Retina (tissue), 1 donor: ENCODE data around the gene SLCO1C1.
"Not testable (repeated sequence)": the region's sequence is repeated elsewhere in the genome, so short reads cannot be mapped to it uniquely, and the experiment has no call there.

Experiments used
- DNase-seq: peaks from one replicate; pipeline ENCODE4 v3.0.0-alpha.2; 2016

SLCO1C1 gene

GRCh38 chr12:20695232-20695631, at the start of gene SLCO1C1:
Gene SLCO1C1 (plus strand): TSS chr12:20695332. CDS start chr12:20699577, 4,245 bp downstream.
- peak; percentile 2 for DNase-seq

GRCh38 chr12:20646239-20646827, 48.8 kb upstream of the SLCO1C1 start:
- DNase-seq, result peak; percentile 24

- DNase-seq, result no peak
These were observed 41.3 kb upstream of the SLCO1C1 start for GRCh38 chr12:20653871-20654270.

- no peak for DNase-seq
These were observed 38.5 kb upstream of the SLCO1C1 start for GRCh38 chr12:20656600-20656999.

- no peak for DNase-seq
These were observed 37.6 kb upstream of the SLCO1C1 start for GRCh38 chr12:20657496-20657895.

GRCh38 chr12:20681334-20681733, 13.8 kb upstream of the SLCO1C1 start:
- DNase-seq, result no peak

- DNase-seq, result no peak
These were observed 1.2 kb downstream of the SLCO1C1 start for GRCh38 chr12:20696181-20696905.

GRCh38 chr12:20701106-20701505, 6.0 kb downstream of the SLCO1C1 start:
- DNase-seq, result no peak

- DNase-seq, result no peak
These were observed 9.7 kb downstream of the SLCO1C1 start for GRCh38 chr12:20704860-20705259.

- no peak for DNase-seq
These were observed 16.7 kb downstream of the SLCO1C1 start for GRCh38 chr12:20711846-20712245.

GRCh38 chr12:20716037-20716436, 20.9 kb downstream of the SLCO1C1 start:
- no peak for DNase-seq

- no peak for DNase-seq
These were observed 21.9 kb downstream of the SLCO1C1 start for GRCh38 chr12:20716985-20717384.

GRCh38 chr12:20718294-20718693, 23.2 kb downstream of the SLCO1C1 start:
- no peak for DNase-seq

GRCh38 chr12:20722142-20722541, 27.0 kb downstream of the SLCO1C1 start:
- DNase-seq, result no peak

- no peak for DNase-seq
These were observed 36.1 kb downstream of the SLCO1C1 start for GRCh38 chr12:20731274-20731673.

GRCh38 chr12:20740972-20741371, 45.8 kb downstream of the SLCO1C1 start:
- DNase-seq, result no peak

GRCh38 chr12:20748198-20748597, 53.1 kb downstream of the SLCO1C1 start:
- no peak for DNase-seq

- DNase-seq, result no peak
These were observed 55.9 kb downstream of the SLCO1C1 start for GRCh38 chr12:20751046-20751445.

- DNase-seq, result no peak
These were observed 82.3 kb downstream of the SLCO1C1 start for GRCh38 chr12:20777420-20777819.

GRCh38 chr12:20778969-20779368, 83.8 kb downstream of the SLCO1C1 start:
- no peak for DNase-seq

GRCh38 chr12:20779971-20780370, 84.8 kb downstream of the SLCO1C1 start:
- DNase-seq, result not testable (repeated sequence)

- not testable (repeated sequence) for DNase-seq
These were observed 88.7 kb downstream of the SLCO1C1 start for GRCh38 chr12:20783796-20784357.

- DNase-seq, result no peak
These were observed 97.8 kb downstream of the SLCO1C1 start for GRCh38 chr12:20792971-20793370.

- no peak for DNase-seq
These were observed 103.4 kb downstream of the SLCO1C1 start for GRCh38 chr12:20798554-20798953.
